Panc1 (cell line): Measurements from ENCODE around the gene DCXR.

ENCODE experiments used
- POLR2AphosphoS5 ChIP-seq: IDR thresholded peaks from 2 replicates; pipeline ENCODE4 v1.6.1; 2012; ENCODE audit warnings: mild to moderate bottlenecking, low read depth, low read length, moderate library complexity
- SIN3A ChIP-seq: IDR thresholded peaks from 2 replicates; pipeline ENCODE4 v1.6.1; 2012; ENCODE audit warnings: low read depth, mild to moderate bottlenecking, low read length, moderate library complexity, borderline replicate concordance; ENCODE audit not compliant: insufficient read depth
- TF ChIP-seq, protein P1 (sequence below): fragments of 450-650 bp; IDR thresholded peaks from 2 replicates; pipeline ENCODE4 v1.5.1; 2017; ENCODE audit warnings: mild to moderate bottlenecking
- TF ChIP-seq, protein P2 (sequence below), 2 experiments: IDR thresholded peaks; 2 replicates each; pipeline ENCODE4 v1.6.1; 2011 to 2012; ENCODE audit warnings: low read depth in 2 of 2, control low read depth in 1 of 2, low read length in 1 of 2, mild to moderate bottlenecking in 1 of 2, moderate library complexity in 1 of 2; ENCODE audit not compliant: insufficient read depth in 1 of 2

DNA sequence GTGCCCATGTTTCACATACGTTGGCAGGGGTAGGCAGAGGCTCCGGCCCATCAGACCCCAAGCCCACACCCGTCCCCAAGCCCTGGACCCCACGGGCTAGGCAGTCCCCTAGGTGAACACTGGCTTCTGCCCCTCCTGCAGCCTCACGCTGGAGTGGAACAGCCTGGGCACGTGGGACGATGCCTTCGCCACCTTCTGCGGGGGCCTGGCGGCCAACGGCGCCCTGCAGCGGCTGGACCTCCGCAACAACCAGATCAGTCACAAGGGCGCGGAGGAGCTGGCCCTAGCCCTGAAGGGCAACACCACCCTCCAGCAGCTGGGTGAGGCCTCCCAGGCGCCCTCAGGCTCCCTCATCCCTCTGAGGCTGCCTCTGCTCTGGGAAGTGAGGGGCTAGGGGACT lies 12.6 kb downstream of the DCXR start:
- TF ChIP-seq, protein P1, sequence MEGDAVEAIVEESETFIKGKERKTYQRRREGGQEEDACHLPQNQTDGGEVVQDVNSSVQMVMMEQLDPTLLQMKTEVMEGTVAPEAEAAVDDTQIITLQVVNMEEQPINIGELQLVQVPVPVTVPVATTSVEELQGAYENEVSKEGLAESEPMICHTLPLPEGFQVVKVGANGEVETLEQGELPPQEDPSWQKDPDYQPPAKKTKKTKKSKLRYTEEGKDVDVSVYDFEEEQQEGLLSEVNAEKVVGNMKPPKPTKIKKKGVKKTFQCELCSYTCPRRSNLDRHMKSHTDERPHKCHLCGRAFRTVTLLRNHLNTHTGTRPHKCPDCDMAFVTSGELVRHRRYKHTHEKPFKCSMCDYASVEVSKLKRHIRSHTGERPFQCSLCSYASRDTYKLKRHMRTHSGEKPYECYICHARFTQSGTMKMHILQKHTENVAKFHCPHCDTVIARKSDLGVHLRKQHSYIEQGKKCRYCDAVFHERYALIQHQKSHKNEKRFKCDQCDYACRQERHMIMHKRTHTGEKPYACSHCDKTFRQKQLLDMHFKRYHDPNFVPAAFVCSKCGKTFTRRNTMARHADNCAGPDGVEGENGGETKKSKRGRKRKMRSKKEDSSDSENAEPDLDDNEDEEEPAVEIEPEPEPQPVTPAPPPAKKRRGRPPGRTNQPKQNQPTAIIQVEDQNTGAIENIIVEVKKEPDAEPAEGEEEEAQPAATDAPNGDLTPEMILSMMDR: no peak
- TF ChIP-seq POLR2AphosphoS5: no peak
- TF ChIP-seq, protein P2, sequence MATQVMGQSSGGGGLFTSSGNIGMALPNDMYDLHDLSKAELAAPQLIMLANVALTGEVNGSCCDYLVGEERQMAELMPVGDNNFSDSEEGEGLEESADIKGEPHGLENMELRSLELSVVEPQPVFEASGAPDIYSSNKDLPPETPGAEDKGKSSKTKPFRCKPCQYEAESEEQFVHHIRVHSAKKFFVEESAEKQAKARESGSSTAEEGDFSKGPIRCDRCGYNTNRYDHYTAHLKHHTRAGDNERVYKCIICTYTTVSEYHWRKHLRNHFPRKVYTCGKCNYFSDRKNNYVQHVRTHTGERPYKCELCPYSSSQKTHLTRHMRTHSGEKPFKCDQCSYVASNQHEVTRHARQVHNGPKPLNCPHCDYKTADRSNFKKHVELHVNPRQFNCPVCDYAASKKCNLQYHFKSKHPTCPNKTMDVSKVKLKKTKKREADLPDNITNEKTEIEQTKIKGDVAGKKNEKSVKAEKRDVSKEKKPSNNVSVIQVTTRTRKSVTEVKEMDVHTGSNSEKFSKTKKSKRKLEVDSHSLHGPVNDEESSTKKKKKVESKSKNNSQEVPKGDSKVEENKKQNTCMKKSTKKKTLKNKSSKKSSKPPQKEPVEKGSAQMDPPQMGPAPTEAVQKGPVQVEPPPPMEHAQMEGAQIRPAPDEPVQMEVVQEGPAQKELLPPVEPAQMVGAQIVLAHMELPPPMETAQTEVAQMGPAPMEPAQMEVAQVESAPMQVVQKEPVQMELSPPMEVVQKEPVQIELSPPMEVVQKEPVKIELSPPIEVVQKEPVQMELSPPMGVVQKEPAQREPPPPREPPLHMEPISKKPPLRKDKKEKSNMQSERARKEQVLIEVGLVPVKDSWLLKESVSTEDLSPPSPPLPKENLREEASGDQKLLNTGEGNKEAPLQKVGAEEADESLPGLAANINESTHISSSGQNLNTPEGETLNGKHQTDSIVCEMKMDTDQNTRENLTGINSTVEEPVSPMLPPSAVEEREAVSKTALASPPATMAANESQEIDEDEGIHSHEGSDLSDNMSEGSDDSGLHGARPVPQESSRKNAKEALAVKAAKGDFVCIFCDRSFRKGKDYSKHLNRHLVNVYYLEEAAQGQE (IDR thresholded peaks at IDR 0.05; ENCODE audit: insufficient read depth in 1 of 2, low read depth in 2 of 2, low read length in 1 of 2): no peak
- no peak for TF ChIP-seq SIN3A
